Suppressor macrophage treated with lipopolysaccharide for 4 hours (primary cell): ENCODE results near the gene ITPKA.

ENCODE experiments used
- DNase-seq: peaks from one replicate; pipeline ENCODE4 v3.0.0-alpha.2; 2020

ITPKA gene

GRCh38 chr15:41491889-41492288 lies 1.8 kb upstream of the ITPKA start:
- no peak for DNase-seq

GRCh38 chr15:41492597-41493204 lies 973 bp upstream of the ITPKA start:
- no peak for DNase-seq

- DNase-seq: no peak
Observed at GRCh38 chr15:41493902-41494189, 172 bp downstream of the ITPKA start.

GRCh38 chr15:41494190-41494921 lies 682 bp downstream of the ITPKA start:
- DNase-seq: no peak

- no peak for DNase-seq
Observed at GRCh38 chr15:41494922-41495735, 1.5 kb downstream of the ITPKA start.

- no peak for DNase-seq
Observed at GRCh38 chr15:41495736-41496599, 2.3 kb downstream of the ITPKA start.

- no peak for DNase-seq
Observed at GRCh38 chr15:41498657-41499056, 5.0 kb downstream of the ITPKA start.

- DNase-seq: no peak
Observed at GRCh38 chr15:41499109-41499851, 5.6 kb downstream of the ITPKA start.

- no peak for DNase-seq
Observed at GRCh38 chr15:41501191-41501917, 7.7 kb downstream of the ITPKA start.

GRCh38 chr15:41501931-41502794 lies 8.5 kb downstream of the ITPKA start:
- no peak for DNase-seq

- DNase-seq: no peak
Observed at GRCh38 chr15:41502795-41503668, 9.4 kb downstream of the ITPKA start.

- DNase-seq: no peak
Observed at GRCh38 chr15:41503669-41504010, 10.0 kb downstream of the ITPKA start.

GRCh38 chr15:41504751-41505492 lies 11.2 kb downstream of the ITPKA start:
- no peak for DNase-seq

GRCh38 chr15:41505776-41506175 lies 12.1 kb downstream of the ITPKA start:
- DNase-seq: no peak

- no peak for DNase-seq
Observed at GRCh38 chr15:41506796-41507341, 13.2 kb downstream of the ITPKA start.

GRCh38 chr15:41507820-41508290 lies 14.2 kb downstream of the ITPKA start:
- DNase-seq: no peak

GRCh38 chr15:41510728-41511127 lies 17.1 kb downstream of the ITPKA start:
- DNase-seq: no peak

GRCh38 chr15:41511331-41511898 lies 17.7 kb downstream of the ITPKA start:
- no peak for DNase-seq
